Body of pancreas (tissue), 4 donors: ENCODE results near the gene ADGRV1. TPM values are rescaled to one million over a fixed set of nuclear protein-coding genes. Genes with fewer than 3 reads are reported as not detected.
"Not testable (repeated sequence)": the region's sequence is repeated elsewhere in the genome, so short reads cannot be mapped to it uniquely, and the experiment has no call there.

ENCODE experiments used
- ATAC-seq: fragments of 150-250 bp; one replicate; pipeline ENCODE4 v1.9.1; 2016
- DNase-seq, 4 donors: peaks; one replicate each; pipeline ENCODE4 v3.0.0-alpha.2; 2019
- H3K27ac ChIP-seq, 4 donors: fragments of 200-600 bp; sonication (generic); 1 replicate in 3 of 4; 2 replicates in 1 of 4; pipeline versions ENCODE4 v1.5.1 to v1.6.1; 2016 to 2019; ENCODE audit warnings: mild to moderate bottlenecking in 1 of 4, mixed read lengths in 1 of 4, moderate library complexity in 1 of 4
- H3K27me3 ChIP-seq, 2 donors: fragments of 200-600 bp; sonication (generic); one replicate each; pipeline ENCODE4 v1.6.0; 2016; ENCODE audit warnings: mild to moderate bottlenecking in 1 of 2
- H3K36me3 ChIP-seq, 2 donors: fragments of 200-600 bp; sonication (generic); replicated peaks in 1 of 2; 2 replicates each; pipeline ENCODE4 v1.5.1; 2016; ENCODE audit warnings: low read depth in 2 of 2; ENCODE audit not compliant: insufficient read depth in 1 of 2
- H3K4me1 ChIP-seq: fragments of 200-600 bp; sonication (generic); one replicate; pipeline ENCODE4 v1.6.0; 2016
- H3K4me3 ChIP-seq, 2 donors: fragments of 200-600 bp; sonication (generic); 1 replicate in 1 of 2; 2 replicates in 1 of 2; pipeline ENCODE4 v1.5.1; 2016 to 2019
- H3K9me3 ChIP-seq, 3 donors: fragments of 200-600 bp; sonication (generic); 1 replicate in 2 of 3; 2 replicates in 1 of 3; pipeline ENCODE4 v1.5.1; 2016
- CTCF ChIP-seq, 7 experiments: fragments of 450-650 bp in 4 of 7; fragments of 200-600 bp in 3 of 7; sonication (generic) in 3 of 7; IDR thresholded peaks; one replicate each; pipeline ENCODE4 v1.5.1; 2016 to 2019; ENCODE audit warnings: antibody characterized with exemption in 7 of 7
- POLR2A ChIP-seq, 3 donors: fragments of 450-650 bp; IDR thresholded peaks; one replicate each; pipeline ENCODE4 v1.6.1; 2016; ENCODE audit warnings: antibody characterized with exemption in 3 of 3, mild to moderate bottlenecking in 2 of 3
- WGBS, 2 donors: methylation state at CpG; one replicate each; pipeline ENCODE4 v1.1.5; 2017; 5-methylcytosine and 5-hydroxymethylcytosine counted together
- intact Hi-C: fragments of 100-400 bp; cut with DNase I; formaldehyde crosslinking; loops from one replicate; pipeline ENCODE4 v1.15.1; 2023
- total RNA-seq, 2 donors: library from RNA; depleted of rRNA; stranded (reverse); fragments of >200 nt; gene quantifications; one replicate each; pipeline ENCODE4 v1.1.0, GENCODE V29; 2016

The ADGRV1 gene
- total RNA-seq, 2 donors from 2014 or later, result 19.2 to 21.4 TPM

DNA sequence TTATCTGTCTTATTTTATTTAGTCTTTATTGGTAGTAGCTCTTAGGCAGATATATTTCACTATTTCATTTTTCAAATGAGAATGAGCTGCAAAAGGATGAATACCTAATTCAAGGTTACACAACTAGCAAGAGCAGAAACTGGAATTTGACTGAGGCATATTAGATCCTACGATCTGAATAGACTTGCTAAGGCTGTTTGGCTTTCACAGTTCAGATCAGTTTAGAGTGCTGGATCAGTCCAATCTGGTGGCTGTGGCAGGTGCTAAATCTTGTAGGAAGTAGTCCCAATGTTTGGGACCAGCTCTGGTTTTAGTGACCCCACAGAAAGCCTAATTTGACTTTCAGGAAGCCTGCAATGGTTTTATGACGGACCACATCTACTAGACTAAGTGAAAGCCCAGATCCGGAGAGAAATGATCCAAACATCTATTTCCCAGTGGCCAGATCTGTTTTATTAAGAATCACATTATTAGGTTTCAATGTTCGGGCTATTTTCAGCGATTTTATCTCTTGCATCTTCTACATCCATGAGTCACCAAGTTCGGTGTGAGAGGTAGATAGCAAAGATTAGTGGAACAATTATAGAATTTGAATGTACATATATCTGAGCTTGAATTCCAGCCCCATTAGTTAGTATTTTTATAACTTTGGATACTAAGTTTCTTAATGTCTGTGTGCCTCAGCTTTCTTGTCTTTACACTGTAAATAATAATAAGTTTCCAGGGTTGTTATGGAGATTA, 359.5 kb downstream of the ADGRV1 start:
- no peak for TF ChIP-seq POLR2A (IDR thresholded peaks at IDR 0.05)
- TF ChIP-seq CTCF (IDR thresholded peaks at IDR 0.05), result no peak
- DNase-seq, result no peak
- Histone ChIP-seq H3K27me3 (no peaks in the 10 kb centered on the region), H3K9me3 (no peaks in the 10 kb centered on the region), H3K4me3 (no peak overlapping the region), H3K27ac (no peak overlapping the region), H3K36me3 (no peaks in the 10 kb centered on the region), H3K4me1 (peaks cover 20% of the 10 kb centered on the region)
- intact Hi-C loops, result no loop called here
- no peak for ATAC-seq
- WGBS, 2 donors, result 84 to 88% methylated on average over 6 of the region's 6 CpGs

DNA sequence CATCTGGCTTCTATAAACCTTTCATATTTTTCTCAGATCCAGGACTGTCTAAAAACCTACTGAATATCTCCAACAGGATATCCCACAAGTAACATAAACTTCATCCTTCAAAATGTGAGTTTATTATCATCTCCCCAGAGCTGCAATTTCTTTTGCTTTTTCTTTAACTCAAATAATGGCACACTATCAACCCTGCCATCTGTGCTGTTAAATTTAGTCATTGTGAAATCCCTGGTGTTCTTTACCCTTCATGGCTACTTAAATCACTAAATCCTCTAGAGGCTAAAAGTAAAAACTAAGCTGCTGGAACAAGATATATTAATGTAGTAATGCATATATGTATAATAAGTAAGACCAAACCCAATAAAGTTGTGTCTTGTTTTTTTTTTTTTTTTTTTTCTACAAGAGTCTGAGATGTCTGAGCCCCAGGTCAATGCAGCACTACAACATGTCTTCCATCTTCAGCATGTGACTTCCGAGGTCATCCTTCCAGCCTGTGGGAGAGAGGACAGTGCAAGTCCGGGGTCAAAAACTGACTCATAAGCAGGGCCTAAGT, 362.9 kb downstream of the ADGRV1 start:
- H3K36me3 ChIP-seq, result no peaks in the 10 kb centered on the region
- no peak for ATAC-seq
- intact Hi-C loops, result no loop called here
- H3K4me3 ChIP-seq, result no peak overlapping the region
- H3K27ac ChIP-seq, result no peak overlapping the region
- H3K4me1 ChIP-seq, result peaks cover 10% of the 10 kb centered on the region
- DNase-seq, result no peak
- 82 to 87% methylated on average over 2 of the region's 2 CpGs for WGBS, 2 donors
- no peak for TF ChIP-seq CTCF (IDR thresholded peaks at IDR 0.05)
- TF ChIP-seq POLR2A (IDR thresholded peaks at IDR 0.05), result no peak
- H3K9me3 ChIP-seq, result no peaks in the 10 kb centered on the region
- H3K27me3 ChIP-seq, result no peaks in the 10 kb centered on the region

DNA sequence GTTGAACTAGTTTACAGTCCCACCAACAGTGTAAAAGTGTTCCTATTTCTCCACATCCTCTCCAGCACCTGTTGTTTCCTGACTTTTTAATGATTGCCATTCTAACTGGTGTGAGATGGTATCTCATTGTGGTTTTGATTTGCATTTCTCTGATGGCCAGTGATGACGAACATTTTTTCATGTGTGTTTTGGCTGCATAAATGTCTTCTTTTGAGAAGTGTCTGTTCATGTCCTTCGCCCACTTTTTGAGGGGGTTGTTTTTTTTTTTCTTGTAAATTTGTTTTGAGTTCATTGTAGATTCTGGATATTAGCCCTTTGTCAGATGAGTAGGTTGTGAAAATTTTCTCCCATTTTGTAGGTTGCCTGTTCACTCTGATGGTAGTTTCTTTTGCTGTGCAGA, 365.6 kb downstream of the ADGRV1 start:
- WGBS, 2 donors, result 82 to 96% methylated on average over 2 of the region's 2 CpGs
- H3K9me3 ChIP-seq, H3K4me3 ChIP-seq, DNase-seq, H3K27me3 ChIP-seq, ATAC-seq, H3K4me1 ChIP-seq, intact Hi-C loops, H3K27ac ChIP-seq, H3K36me3 ChIP-seq: not testable (repeated sequence)

DNA sequence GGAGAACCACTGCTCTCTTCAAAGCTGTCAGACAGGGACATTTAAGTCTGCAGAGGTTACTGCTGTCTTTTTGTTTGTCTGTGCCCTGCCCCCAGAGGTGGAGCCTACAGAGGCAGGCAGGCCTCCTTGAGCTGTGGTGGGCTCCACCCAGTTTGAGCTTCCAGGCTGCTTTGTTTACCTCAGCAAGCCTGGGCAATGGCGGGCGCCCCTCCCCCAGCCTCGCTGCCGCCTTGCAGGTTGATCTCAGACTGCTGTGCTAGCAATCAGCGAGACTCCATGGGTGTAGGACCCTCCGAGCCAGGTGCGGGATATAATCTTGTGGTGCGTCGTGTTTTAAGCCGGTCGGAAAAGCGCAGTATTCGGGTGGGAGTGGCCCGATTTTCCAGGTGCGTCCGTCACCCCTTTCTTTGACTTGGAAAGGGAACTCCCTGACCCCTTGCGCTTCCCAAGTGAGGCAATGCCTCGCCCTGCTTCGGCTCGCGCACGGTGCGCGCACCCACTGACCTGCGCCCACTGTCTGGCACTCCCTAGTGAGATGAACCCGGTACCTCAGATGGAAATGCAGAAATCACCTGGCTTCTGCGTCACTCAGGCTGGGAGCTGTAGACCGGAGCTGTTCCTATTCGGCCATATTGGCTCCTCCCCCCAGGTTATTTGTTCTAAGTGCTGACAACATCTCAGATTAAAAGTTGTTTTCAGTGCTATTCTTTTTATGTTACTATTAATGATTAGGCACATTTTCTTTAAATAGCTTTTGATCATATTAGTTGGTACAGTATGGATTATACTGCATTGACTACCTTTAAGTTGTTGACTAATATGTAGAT, 370.6 kb downstream of the ADGRV1 start:
- H3K27me3 ChIP-seq, H3K36me3 ChIP-seq, H3K4me1 ChIP-seq, intact Hi-C loops, DNase-seq, H3K4me3 ChIP-seq, ATAC-seq, H3K9me3 ChIP-seq, H3K27ac ChIP-seq: not testable (repeated sequence)
- WGBS, 2 donors, result 89 to 92% methylated on average over 17 to 26 of the region's 29 CpGs

DNA sequence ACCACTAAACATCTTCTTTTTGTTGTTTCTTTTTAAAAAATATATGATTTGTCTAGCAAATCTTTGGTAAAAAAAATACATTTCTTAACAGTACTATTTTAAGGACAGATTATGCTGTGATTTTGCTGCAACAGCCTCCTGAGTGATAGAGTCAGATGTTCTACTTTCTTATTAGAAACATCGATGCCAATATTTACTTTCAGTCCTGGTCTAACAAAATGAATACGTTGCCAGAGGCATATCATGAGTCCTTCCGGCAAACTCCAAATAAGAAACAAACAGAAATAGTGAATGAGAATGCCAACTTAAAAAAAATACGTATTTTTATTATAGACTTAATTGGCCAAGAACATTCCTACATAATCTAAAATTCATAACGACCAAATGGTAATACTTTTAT, 371.5 kb downstream of the ADGRV1 start:
- Histone ChIP-seq H3K27me3 (no peaks in the 10 kb centered on the region), H3K4me3 (no peak overlapping the region), H3K27ac (no peak overlapping the region), H3K9me3 (no peaks in the 10 kb centered on the region), H3K36me3 (no peaks in the 10 kb centered on the region), H3K4me1 (no peaks in the 10 kb centered on the region)
- TF ChIP-seq POLR2A (IDR thresholded peaks at IDR 0.05), result no peak
- TF ChIP-seq CTCF (IDR thresholded peaks at IDR 0.05), result no peak
- DNase-seq (no peak), ATAC-seq (no peak)
- intact Hi-C loops, result no loop called here
- WGBS, 2 donors, result 44 to 50% methylated on average over 5 of the region's 5 CpGs
